ENCODE measurements around the gene NKD2. TPM values are rescaled to one million over a fixed set of nuclear protein-coding genes. Genes with fewer than 3 reads are reported as not detected.

The NKD2 gene
- total and polyA plus RNA-seq, 10 donors: 1.4 to 52.3 (median 14.9) TPM

DNA sequence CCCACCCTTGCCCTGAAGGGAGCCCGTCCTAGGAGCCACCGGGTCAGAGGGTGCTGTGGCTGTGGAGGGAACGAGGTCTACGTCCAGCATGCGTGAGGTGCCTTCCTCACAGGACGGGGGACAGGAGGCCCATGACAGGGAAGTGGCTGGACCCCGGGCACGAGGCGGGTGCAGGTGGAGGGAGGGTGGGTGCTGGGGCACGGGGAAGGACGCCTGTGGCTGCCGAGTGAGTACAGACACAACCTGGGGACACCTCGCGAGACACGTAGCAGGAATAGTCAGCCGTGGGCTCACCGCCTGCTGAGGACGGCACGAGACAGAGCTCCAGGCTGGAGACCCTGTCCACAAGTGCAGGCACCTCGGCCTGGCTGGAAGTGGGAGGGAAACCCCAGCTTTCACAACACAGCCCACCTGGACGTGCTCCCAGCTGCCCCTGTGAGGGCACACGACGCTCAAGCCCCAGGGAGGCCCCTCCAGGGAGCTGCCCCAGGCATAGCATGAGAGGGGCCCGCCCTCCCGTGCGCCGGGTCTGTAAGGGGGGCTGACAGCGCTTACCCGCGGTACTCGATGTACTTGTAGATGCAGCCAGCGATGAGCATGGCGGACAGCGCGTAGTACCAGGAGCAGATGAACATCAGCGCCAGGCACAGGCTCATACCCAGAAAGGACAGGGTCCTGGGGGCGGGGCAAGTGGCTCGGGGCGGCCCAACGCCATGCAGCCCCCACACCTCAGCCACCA, 66.4 kb downstream of the NKD2 start:
- H3K27me3 ChIP-seq (replicated peaks in 1 of 7): no peaks in the 10 kb centered on the region
- no peak overlapping the region for H3K4me3 ChIP-seq
- no peaks in the 10 kb centered on the region for H3K9me3 ChIP-seq
- H3K36me3 ChIP-seq: peaks cover 0 to 69% (median 65%) of the 10 kb centered on the region in 6 donors
- H3K27ac ChIP-seq: no peak overlapping the region
- no peak for DNase-seq
- 88 to 94% (median 89%) methylated on average over 21 to 40 of the region's 40 CpGs for WGBS, 5 donors
- no peak for TF ChIP-seq POLR2AphosphoS5 (IDR thresholded peaks at IDR 0.05)
- no peak for TF ChIP-seq POLR2A (IDR thresholded peaks at IDR 0.05)
- TF ChIP-seq, protein P1, sequence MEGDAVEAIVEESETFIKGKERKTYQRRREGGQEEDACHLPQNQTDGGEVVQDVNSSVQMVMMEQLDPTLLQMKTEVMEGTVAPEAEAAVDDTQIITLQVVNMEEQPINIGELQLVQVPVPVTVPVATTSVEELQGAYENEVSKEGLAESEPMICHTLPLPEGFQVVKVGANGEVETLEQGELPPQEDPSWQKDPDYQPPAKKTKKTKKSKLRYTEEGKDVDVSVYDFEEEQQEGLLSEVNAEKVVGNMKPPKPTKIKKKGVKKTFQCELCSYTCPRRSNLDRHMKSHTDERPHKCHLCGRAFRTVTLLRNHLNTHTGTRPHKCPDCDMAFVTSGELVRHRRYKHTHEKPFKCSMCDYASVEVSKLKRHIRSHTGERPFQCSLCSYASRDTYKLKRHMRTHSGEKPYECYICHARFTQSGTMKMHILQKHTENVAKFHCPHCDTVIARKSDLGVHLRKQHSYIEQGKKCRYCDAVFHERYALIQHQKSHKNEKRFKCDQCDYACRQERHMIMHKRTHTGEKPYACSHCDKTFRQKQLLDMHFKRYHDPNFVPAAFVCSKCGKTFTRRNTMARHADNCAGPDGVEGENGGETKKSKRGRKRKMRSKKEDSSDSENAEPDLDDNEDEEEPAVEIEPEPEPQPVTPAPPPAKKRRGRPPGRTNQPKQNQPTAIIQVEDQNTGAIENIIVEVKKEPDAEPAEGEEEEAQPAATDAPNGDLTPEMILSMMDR (IDR thresholded peaks at IDR 0.05 in 8 of 11, conservative IDR thresholded peaks at IDR 0.05 in 3 of 11): no peak
- H3K4me1 ChIP-seq: no peaks in the 10 kb centered on the region
- intact Hi-C loops (cut with DNase I; ENCODE audit: low total_unique reads): no loop called here

DNA sequence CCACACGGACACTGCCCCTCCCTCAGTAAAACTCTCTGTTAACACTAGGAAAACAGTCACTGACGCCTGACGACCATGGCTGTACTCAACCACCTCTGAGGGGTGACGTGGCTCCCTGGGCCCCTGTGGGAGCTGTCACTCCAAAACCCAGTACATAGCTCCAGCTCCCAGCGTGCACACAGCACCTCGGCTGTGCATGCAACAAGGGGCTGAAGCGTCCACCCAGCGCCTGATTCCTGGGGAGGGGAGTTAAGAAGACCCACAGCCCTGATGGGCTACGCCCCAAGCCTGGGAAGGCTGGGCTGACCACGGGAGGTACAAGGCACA, 66.9 kb downstream of the NKD2 start:
- Histone ChIP-seq H3K4me1 (peaks cover 0 to 3% (median 0%) of the 10 kb centered on the region in 6 donors), H3K4me3 (no peak overlapping the region), H3K9me3 (no peaks in the 10 kb centered on the region), H3K27me3 (replicated peaks in 1 of 7) (no peaks in the 10 kb centered on the region), H3K36me3 (peaks cover 0 to 75% (median 66%) of the 10 kb centered on the region in 6 donors), H3K27ac (no peak overlapping the region)
- DNase-seq: no peak
- WGBS, 5 donors: 84 to 90% (median 89%) methylated on average over 6 to 10 of the region's 10 CpGs
- TF ChIP-seq POLR2A (IDR thresholded peaks at IDR 0.05) (no peak), POLR2AphosphoS5 (IDR thresholded peaks at IDR 0.05) (peak in 1 of 3 donors; percentile 15)
- TF ChIP-seq, protein P1 (IDR thresholded peaks at IDR 0.05 in 8 of 11, conservative IDR thresholded peaks at IDR 0.05 in 3 of 11): no peak
- intact Hi-C loops (cut with DNase I; ENCODE audit: low total_unique reads): no loop called here

DNA sequence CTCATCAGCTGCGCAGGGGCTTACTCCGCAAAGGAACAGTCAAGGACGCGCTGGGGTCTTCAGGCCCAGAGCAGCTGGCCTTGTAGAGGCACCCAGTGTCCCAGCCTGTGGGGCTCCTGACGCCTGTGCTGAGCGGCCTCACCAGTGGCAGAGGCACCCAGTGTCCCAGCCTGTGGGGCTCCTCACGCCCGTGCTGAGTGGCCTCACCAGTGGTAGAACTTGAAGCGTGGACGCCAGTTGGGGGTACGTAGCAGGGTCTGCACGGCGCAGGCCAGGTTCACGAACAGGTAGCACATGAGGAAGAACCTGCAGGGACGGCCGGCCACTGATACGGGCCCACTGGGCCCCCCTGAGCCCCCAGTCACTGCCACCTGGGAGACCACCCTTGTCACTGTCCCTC, 67.3 kb downstream of the NKD2 start:
- WGBS, 5 donors: 91 to 97% (median 96%) methylated on average over 3 to 17 of the region's 17 CpGs
- intact Hi-C loops (cut with DNase I; ENCODE audit: low total_unique reads): no loop called here
- Histone ChIP-seq H3K27ac (no peak overlapping the region), H3K27me3 (replicated peaks in 1 of 7) (no peaks in the 10 kb centered on the region), H3K4me3 (no peak overlapping the region), H3K36me3 (peaks cover 0 to 79% (median 68%) of the 10 kb centered on the region in 6 donors), H3K4me1 (peaks cover 0 to 7% (median 0%) of the 10 kb centered on the region in 6 donors), H3K9me3 (no peaks in the 10 kb centered on the region)
- TF ChIP-seq, protein P1 (IDR thresholded peaks at IDR 0.05 in 8 of 11, conservative IDR thresholded peaks at IDR 0.05 in 3 of 11): no peak
- TF ChIP-seq POLR2AphosphoS5 (IDR thresholded peaks at IDR 0.05) (no peak), POLR2A (IDR thresholded peaks at IDR 0.05) (no peak)
- DNase-seq: no peak

DNA sequence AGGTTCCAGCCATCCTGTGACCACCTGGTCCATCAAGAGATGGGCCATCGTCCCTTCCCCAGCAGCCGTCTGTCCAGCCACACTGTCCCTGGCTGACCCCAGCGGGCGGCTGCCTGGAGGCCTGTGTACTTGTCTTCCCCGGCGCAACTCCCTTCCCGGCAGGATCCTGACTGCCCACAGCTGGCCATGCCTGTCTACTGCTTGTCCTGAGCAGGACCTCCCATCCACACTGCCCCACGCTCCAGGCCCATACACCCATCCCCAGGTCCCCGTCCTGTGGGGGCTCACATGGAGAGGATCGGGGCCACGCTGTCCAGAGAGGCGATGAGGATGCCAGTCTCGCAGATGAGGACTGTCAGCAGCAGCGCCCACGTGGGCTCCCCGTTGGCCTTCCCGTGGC, 67.8 kb downstream of the NKD2 start:
- Histone ChIP-seq H3K36me3 (peaks cover 0 to 83% (median 71%) of the 10 kb centered on the region in 6 donors), H3K4me3 (no peak overlapping the region), H3K9me3 (no peaks in the 10 kb centered on the region), H3K4me1 (peaks cover 0 to 11% (median 0%) of the 10 kb centered on the region in 6 donors), H3K27me3 (replicated peaks in 1 of 7) (no peaks in the 10 kb centered on the region), H3K27ac (no peak overlapping the region)
- TF ChIP-seq, protein P1 (IDR thresholded peaks at IDR 0.05 in 8 of 11, conservative IDR thresholded peaks at IDR 0.05 in 3 of 11): no peak
- TF ChIP-seq POLR2AphosphoS5 (IDR thresholded peaks at IDR 0.05): no peak
- TF ChIP-seq POLR2A (IDR thresholded peaks at IDR 0.05): no peak
- 91 to 96% (median 93%) methylated on average over 11 to 17 of the region's 17 CpGs for WGBS, 5 donors
- intact Hi-C loops (cut with DNase I; ENCODE audit: low total_unique reads): no loop called here
- DNase-seq: no peak
